HG03280 (cell line): ENCODE results near the gene EID3.

Experiments
- ATAC-seq: cut with Tn5 transposase; IDR thresholded peaks from one replicate; pipeline ENCODE4 v1.9.1; 2021; ENCODE audit warnings: mild to moderate bottlenecking, moderate library complexity; ENCODE audit not compliant: unreplicated experiment

Gene EID3

DNA sequence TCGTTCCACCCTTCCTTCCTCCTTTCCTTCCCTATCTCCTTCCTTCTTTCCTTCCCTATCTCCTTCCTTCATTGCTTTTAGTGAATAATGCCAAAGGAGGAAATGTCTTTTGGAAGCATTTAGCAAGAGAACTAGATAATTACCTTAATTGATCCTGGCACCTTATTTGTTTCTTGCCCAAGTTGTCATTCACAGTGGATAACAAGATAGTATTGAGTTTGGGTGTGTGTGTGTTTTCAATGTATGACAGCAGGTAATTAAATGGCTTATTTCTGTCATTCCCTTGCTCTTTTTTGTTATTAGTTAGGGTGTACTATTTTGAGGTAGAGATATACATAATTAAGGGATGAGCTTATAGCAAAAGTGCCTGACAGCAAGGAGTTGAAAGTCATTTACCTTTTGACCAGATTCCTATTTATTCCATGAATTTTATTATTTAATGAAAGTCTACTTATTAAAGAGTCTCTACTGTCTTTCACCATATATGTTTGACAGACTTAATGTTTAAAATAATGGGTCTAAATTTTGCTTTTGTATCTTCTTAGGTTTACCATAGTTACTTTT, 30.2 kb downstream of the EID3 start:
- no peak for ATAC-seq

DNA sequence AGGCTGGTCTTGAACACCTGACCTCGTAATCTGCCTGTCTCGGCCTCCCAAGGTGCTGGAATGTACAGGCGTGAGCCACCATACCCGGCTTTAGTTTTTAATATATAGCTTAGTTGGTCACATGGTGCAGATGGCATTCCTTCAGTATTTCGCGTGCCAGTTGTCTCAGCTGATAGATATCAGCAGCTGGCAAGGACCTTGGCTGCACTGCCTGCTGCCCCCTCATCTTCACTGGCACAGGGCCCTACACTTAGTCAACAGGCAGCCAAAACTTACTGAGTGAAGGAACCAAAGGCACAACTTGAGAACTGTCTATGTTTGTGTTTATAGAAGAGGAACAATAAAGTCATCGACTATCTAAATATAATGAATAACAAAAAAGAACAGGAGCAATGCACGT, 31.0 kb downstream of the EID3 start:
- no peak for ATAC-seq

DNA sequence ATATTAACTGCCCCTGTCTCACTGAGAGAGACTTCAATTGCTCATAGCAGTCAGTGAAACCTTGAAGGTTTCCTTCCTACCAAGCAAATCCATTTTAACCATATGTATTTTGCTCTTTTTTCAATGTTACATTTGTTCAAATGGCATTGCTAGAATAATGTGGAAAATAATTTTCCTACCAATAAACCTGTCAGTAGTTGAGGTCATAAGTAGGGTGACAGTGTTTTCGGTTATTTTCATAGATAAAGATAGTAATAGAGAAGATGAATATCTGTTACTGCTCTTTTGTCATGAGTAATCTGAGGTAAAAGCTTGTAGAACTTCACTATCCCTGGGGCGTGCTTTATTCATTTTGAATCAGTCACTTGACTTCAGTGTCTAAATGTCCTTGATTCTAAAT, 32.6 kb downstream of the EID3 start:
- ATAC-seq, result no peak

DNA sequence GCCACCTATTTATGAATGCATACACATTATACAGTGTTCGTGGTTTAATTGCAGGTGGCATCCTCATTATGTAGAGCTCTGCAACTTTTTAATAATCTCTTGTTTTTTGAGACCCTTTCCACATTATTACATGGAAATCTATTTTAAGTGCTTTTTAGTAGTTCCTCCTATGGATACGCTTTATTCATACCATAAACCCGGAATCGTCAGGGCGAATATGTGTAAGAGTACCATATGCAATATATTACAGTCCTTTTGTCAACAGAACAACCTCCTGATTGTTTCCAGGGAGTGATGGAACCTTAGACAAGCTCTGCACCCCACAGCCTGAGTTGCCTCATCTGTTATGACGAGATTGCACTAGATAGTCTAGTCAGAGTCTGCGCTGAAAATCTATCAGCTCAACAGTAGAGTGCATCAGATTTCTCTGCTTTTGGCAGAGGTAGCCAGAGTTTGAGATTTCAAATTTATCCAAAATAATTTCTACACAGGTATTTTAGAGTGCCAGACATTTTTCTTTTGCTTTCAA, 33.6 kb downstream of the EID3 start:
- no peak for ATAC-seq

DNA sequence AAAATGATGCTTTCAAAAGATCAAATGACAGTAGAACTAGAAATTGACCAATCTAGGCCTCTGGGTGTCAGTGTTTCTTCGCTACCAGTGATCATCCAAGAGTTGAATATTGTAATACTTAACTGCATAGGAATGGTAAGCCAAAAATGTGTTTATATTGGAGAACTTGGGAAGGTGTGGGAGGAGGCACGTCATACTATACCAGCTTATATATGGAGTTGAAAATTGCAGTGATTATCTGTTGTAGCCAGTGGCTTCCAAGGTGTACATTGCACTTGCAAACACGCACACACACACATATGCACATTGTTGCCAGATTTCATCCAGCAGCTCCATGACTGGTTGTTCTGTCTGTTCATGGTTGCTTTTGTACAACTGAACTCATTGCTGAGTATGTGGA, 36.1 kb downstream of the EID3 start:
- no peak for ATAC-seq

DNA sequence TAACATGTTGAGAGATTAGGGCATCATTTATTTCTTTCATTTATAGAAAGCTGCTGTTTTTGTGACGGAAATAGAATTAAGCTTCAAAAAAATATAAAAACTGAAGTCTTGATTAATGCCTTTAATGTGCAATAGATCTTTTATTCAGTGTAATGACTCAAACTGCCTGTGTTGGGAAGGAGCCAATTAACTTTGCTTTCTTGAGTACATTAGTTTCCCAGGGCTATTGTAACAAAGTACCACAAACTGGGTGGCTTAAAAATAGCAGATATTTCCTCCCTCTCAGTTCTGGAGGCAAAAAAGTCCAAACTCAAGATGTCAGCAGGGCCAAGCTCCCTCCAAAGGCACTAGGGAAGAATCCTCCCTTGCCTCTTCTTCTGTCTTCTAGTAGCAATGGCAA, 36.6 kb downstream of the EID3 start:
- no peak for ATAC-seq

DNA sequence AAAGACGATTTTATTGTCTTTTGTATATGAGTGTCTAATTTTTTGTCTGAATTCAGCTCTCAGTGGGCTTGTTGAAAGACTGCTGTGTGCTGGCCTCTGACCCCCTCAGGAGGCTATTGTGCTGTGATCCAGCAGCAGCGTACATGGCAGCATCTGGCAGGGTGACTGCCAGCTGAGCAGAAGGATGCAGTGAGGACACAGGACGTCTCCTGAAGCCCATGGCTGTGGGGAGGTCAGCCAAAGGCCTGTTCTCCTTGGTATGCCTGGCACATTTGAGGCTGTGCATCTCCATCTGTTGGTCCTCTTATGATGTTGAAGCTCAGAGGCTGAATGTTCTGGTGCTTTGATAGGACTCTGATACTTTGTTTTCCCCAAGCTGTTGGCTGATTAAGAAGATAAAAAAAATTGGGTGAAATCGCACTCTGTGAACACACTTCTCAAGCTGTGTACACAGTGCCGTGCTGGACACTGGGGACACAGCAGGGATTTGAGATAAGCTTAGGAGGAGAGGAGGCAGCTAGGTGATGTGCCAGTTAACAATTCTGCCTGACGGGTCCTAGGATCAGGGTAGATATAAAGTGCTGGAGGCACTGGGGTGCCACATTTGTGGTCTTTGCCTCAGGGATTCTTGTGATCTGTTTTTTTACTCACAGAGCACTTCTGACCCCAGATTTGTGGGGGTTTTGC, 37.5 kb downstream of the EID3 start:
- ATAC-seq, result no peak

DNA sequence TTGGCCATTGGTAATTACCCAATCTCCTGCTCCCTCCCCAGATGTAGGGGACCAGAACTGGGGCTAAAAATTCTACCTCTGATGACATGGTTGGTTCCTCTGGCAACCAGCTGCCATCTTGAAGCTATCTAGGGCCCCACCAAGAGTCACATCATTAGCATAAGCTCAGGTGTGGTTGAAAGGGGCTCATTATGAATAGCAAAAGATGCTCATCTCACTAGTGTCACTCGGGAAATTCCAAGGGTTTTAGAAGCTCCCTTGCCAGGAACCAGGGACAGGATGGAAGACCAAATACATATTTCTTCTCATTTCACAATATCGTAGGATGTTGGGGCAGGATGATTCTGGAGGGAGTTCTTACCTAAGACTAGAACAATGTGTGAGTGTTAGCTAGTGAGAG, 38.6 kb downstream of the EID3 start:
- ATAC-seq, result no peak

DNA sequence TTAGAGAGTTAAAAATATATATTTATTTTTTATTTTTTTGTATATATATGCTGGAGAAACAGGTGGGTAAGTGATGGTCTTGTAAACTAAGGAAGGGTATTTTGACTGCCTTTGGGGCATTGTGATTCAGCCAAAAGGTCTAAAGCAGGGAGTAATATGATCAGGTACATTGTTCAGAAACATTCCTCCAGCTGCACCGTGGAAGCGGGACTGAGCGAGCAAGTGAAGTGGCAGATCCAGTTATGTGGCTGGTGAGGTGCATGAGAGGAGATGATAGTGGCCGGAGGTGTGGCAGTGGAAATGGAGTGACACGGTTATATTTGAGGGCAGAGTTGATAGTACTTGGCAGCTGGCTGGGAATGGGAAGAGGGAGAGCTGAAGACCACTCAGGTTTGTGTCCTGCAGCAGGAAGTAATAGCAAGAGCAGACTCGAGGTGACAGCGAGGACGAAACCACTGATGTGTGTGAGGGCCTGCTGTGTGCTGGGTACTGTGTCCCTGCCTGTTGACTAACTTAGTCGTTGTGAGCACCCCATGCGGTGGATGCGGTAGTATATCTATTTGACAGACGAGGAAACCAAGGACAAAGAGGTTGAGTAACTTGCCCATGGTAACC, 39.2 kb downstream of the EID3 start:
- no peak for ATAC-seq

DNA sequence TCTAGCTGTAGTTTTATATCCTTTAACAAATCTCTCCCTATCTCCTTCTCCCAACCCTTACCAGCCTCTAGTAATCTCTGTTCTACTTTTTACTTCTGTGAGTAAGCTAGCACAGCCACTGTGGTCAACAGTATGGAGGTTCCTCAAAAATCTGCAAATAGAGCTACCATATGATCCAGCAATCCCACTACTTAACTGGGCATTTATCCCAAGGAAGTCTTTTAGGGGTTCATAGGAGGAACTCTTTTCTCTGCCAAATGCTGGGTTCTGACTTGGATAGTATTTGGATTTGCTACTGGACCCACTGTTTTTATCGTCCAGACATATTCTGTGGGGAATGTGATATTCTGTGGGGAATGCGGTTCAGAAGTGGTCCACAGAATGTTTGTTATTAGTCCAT, 41.1 kb downstream of the EID3 start:
- no peak for ATAC-seq

DNA sequence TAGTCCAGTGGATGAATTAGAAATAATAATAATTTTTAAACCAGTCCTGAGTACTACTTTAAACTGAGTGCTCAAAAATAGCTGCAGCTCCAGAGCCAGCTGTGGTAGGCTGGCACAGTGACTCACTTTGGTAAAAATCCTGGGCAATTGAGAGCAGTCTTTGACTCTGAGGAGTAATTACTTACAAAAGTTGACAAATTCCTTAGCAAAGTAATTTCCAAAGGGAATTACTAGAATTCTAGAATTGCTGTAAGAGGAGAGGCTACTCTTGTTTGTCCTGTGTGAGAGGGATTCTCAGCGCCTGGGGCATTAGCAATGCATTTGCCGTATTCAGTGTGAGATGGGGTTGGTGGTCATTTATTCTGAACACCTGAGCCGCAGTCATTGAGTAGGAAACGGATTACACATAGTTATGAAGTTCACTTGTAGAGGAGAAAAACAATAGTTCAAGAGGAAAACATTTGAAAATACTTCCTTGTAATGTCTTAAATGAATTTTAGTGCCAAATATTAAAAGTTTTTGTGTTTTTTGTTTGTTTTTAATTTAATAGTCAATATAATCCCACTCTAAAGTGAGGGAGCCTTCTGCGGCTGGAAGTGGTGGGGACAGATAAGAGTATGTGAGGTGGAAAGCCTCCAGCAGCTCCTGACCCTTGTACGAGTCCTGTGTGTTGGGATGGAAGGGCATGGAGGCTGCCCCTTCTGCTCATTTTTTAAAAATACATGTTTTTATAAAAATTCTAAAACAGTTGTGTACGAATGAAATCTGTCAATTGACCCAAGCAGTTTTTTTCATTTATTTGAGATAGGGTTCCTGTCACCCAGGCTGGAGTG, 41.9 kb downstream of the EID3 start:
- no peak for ATAC-seq

DNA sequence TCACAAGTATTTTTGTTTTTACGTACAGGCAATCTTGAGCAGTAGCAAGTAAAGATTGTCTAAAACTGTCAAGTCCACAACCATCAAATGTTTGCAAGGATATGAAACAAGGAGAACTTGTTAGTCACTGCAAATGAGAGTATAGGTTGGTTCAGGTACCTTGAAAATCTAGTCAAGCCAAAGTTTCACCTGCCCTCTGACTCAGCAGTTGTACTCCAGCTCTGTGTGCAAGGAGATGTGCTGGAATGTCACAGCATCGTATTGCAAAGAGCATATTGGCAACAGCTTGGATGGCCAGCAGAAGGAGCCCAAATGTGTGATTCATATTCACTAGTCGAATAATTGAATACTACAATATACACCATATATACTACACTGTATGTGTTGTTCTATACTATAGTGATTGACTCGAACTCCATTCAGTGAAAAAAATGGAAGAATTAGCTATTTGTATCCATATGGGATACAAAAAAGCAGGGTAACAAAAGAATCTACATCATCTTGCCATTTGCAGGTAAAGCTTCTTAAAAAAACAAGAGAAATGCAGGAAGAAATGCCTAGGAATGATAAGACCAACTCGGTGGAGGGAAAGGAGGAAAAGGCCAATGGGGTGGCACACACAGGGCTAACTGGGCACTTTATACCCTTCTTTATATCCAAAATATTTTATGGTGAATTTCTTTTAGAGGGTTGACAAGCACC, 44.0 kb downstream of the EID3 start:
- no peak for ATAC-seq

DNA sequence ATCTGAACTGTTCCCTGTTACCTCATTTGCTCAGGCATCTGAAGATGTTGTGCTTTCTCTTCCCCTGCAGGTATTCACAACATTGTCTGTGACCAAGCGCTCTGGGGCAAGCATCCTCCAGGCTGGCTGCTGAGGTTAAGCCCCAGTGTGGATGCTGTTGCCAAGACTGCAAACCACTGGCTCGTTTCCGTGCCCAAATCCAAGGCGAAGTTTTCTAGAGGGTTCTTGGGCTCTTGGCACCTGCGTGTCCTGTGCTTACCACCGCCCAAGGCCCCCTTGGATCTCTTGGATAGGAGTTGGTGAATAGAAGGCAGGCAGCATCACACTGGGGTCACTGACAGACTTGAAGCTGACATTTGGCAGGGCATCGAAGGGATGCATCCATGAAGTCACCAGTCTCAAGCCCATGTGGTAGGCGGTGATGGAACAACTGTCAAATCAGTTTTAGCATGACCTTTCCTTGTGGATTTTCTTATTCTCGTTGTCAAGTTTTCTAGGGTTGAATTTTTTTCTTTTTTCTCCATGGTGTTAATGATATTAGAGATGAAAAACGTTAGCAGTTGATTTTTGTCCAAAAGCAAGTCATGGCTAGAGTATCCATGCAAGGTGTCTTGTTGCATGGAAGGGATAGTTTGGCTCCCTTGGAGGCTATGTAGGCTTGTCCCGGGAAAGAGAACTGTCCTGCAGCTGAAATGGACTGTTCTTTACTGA, 44.9 kb downstream of the EID3 start:
- no peak for ATAC-seq

DNA sequence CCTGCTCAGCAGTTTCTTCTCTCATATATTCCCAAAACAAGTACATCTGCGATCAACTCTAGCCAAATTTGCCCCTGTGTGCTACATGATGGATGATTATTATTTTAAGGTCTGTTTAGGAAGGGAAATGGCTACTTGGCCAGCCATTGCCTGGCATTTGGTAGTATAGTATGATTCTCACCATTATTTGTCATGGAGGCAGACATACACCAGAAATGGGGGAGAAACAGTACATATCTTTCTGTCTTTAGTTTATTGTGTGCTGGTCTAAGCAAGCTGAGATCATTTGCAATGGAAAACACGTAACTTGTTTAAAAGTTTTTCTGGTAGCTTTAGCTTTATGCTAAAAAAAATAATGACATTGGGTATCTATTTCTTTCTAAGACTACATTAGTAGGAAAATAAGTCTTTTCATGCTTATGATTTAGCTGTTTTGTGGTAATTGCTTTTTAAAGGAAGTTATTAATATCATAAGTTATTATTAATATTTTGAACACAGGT, 45.5 kb downstream of the EID3 start:
- ATAC-seq, result no peak

DNA sequence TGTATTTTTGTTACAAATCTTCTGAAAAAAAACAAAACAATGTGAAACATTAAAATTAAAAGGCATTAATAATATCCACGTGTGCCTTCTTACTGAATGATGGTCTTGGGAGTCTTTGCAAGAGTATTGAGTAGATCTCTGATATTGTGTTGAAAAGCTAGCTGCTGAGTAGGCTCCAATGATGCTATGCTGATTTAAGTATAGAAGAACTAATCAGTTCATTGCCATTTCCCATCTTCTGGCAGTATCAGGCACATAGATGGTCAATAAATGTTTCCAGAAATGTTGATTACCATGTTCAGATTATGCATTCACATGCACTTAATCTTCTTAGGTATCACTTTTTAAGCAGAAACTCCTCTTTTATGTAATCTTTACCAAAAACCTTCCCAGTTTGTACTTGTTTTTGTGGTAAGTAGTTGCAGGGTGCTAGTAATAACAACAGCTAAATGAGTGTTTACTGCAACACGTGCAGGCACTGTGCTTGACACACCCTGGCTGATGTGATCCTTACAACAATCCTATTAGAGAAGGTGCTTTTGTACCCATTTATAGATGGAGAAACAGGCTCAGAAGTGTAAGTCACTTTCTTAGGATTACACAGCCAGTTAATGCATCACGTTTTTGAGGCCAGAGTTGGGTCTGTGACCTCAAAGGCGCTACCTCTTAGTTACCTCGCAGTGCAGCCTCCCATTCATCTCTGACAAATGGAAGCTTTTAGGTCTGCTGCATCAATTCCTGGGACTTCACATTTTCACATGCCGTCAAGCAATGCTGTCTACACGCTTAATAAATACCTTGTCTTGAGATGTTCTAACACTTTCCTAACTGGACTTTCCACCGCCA, 46.9 kb downstream of the EID3 start:
- no peak for ATAC-seq

DNA sequence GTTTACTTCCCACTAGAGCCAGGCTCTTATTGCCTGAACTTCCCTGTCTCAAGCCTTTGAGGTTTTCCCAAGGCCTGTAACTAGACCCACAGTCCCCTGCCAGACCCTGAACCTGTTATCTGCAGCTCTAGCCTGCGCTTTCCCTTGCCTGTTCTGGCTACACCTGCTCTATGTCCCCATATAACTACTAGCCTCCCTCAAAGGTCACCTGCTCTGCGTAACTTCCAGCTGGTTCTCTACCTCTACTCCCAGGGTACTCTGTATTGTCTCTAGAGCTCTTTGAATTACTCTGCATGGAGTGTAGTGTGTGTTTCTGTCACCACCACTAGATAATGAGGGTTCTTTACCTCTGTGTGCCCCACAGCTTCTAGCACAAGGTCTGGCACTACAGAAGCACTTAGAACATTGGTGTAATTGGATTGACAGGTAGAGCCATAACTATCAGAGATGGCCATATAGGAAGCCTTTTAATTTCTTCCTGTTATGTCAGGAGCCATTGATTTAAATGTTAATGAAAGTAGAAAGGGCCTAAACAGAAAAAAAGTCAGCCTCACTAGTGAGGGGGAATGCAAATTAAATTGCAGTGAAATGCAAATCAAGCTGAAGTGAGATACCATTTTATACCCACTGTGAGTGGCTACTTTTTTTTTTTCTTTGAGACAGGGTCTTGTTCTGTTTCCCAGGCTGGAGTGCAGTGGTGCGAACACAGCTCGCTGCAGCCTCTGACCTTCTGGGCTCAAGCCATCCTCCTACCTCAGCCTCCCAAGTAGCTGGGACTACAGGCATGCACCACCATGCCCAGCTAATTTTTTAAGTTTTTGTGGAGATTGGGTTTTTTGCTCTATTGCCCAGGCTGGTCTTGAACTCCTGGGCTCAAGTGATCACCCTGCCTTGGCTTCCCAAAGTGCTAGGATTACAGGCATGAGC, 47.8 kb downstream of the EID3 start:
- ATAC-seq, result no peak

DNA sequence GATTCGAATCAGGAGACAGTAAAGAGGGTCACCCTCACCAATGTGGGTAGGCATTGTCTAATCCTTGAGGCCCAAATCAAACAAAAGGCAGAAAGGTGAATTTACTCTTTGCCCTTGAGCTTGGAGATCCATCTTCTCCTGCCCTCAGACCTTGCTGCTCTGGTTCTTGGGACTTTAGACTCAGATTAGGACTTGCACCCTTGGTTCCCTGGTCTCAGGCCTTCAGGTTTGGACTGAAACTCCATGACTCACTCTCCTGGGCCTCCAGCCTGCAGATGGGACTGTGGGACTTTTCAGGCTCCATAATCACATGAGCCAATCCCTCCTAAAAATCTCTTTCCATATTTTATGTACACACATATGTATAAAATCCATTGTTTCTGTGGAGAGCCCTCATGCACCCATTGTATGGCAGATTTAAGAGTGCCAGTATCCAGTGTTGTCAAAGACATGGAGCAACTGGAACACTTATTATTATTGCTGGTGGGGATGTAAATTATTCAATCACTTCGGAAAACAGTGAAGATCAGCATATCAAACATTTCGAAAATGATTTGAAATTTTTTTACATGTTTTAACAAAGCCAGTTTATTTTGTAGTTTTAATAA, 48.7 kb downstream of the EID3 start:
- no peak for ATAC-seq
